H1 (cell line): ENCODE results near the gene CDKN1A. TPM values are rescaled to one million over a fixed set of nuclear protein-coding genes. Genes with fewer than 3 reads are reported as not detected.

Experiments used
- CTCF ChIA-PET: fragments of 300-600 bp; sonication (Branson Sonifier 250); formaldehyde crosslinking; loops from one replicate; lab custom pipeline; 2021; ENCODE audit not compliant: partially characterized antibody; lab: Charles Lee
- POLR2A ChIA-PET: fragments of 300-600 bp; sonication (Branson Sonifier 250); formaldehyde crosslinking; loops from one replicate; lab custom pipeline; 2021; ENCODE audit warnings: inconsistent platforms; ENCODE audit not compliant: partially characterized antibody; lab: Charles Lee
- DNase-seq, 2 experiments: peaks; one replicate each; pipeline versions ENCODE4 v3.0.0 to v3.0.0-alpha.2; 2010 to 2022; ENCODE audit warnings: low spot score in 2 of 2, low read depth in 1 of 2, mixed read lengths in 1 of 2
- FAIRE-seq: peaks from 2 replicates; lab custom pipeline; 2011; peaks lifted over from hg19 to GRCh38; lab: Jason Lieb, UNC
- H2AFZ ChIP-seq: 2 replicates; pipeline ENCODE4 v1.8.1; 2012; ENCODE audit warnings: low read length, inconsistent platforms
- H2AK5ac ChIP-seq: 2 replicates; pipeline ENCODE4 v1.6.1; 2013; ENCODE audit warnings: low read depth, low read length
- H2BK120ac ChIP-seq: replicated peaks from 2 replicates; pipeline ENCODE3; 2013; ENCODE audit warnings: low read depth, low read length, inconsistent platforms
- H2BK12ac ChIP-seq: 2 replicates; pipeline ENCODE4 v1.6.1; 2013; ENCODE audit warnings: low read depth, low read length
- H2BK15ac ChIP-seq: 2 replicates; pipeline ENCODE4 v1.6.1; 2013; ENCODE audit warnings: low read length
- H2BK20ac ChIP-seq: 2 replicates; pipeline ENCODE4 v1.6.1; 2013; ENCODE audit warnings: low read length
- H2BK5ac ChIP-seq: 2 replicates; pipeline ENCODE4 v1.6.1; 2013; ENCODE audit warnings: low read depth, low read length
- H3K14ac ChIP-seq: 2 replicates; pipeline ENCODE4 v1.6.1; 2013; ENCODE audit warnings: inconsistent platforms; ENCODE audit not compliant: insufficient read length
- H3K18ac ChIP-seq: 2 replicates; pipeline ENCODE4 v1.6.1; 2013; ENCODE audit warnings: low read length; ENCODE audit errors: extremely low read depth
- H3K23ac ChIP-seq: 2 replicates; pipeline ENCODE4 v1.6.1; 2013; ENCODE audit warnings: inconsistent platforms; ENCODE audit not compliant: insufficient read length
- H3K23me2 ChIP-seq: 2 replicates; pipeline ENCODE4 v1.6.1; 2013; ENCODE audit warnings: low read depth, low read length
- H3K27ac ChIP-seq: 2 replicates; pipeline ENCODE4 v1.6.1; 2011; ENCODE audit warnings: low read depth, low read length, inconsistent platforms
- H3K27me3 ChIP-seq, 4 experiments: replicated peaks in 1 of 4; 1 replicate in 1 of 4; 2 replicates in 3 of 4; pipeline versions ENCODE4 v1.6.1 to v1.8.1; 2011 to 2013; ENCODE audit warnings: low read length in 3 of 4, mild to moderate bottlenecking in 3 of 4, inconsistent platforms in 2 of 4, mixed read lengths in 2 of 4, moderate library complexity in 1 of 4; ENCODE audit not compliant: control insufficient read depth in 3 of 4, insufficient read depth in 3 of 4; ENCODE audit errors: extremely low read depth in 1 of 4
- H3K36me3 ChIP-seq, 4 experiments: 2 replicates each; pipeline versions ENCODE4 v1.6.1 to v1.8.1; 2011 to 2013; ENCODE audit warnings: mild to moderate bottlenecking in 4 of 4, low read length in 3 of 4, moderate library complexity in 2 of 4, control low read depth in 1 of 4, inconsistent platforms in 1 of 4; ENCODE audit not compliant: insufficient read depth in 4 of 4, control insufficient read depth in 2 of 4
- H3K4ac ChIP-seq: replicated peaks from 2 replicates; pipeline ENCODE3; 2013; ENCODE audit warnings: low read length, low read depth, mixed read lengths, inconsistent platforms; ENCODE audit not compliant: insufficient read length
- H3K4me1 ChIP-seq, 4 experiments: replicated peaks in 1 of 4; 1 replicate in 1 of 4; 2 replicates in 3 of 4; pipeline versions ENCODE4 v1.6.1 to v1.8.1; 2011 to 2013; ENCODE audit warnings: low read length in 3 of 4, inconsistent platforms in 2 of 4, mixed read lengths in 1 of 4; ENCODE audit not compliant: insufficient read depth in 4 of 4, control insufficient read depth in 3 of 4
- H3K4me2 ChIP-seq, 2 experiments: 2 replicates each; pipeline versions ENCODE4 v1.6.1 to v1.8.1; 2011 to 2013; ENCODE audit warnings: low read depth in 2 of 2, low read length in 2 of 2, control low read depth in 1 of 2, inconsistent platforms in 1 of 2, mild to moderate bottlenecking in 1 of 2; ENCODE audit not compliant: insufficient read depth in 1 of 2
- H3K4me3 ChIP-seq, 4 experiments: fragments of 200-600, 300-600 bp in 1 of 4; sonication (generic), shearing (Covaris generic), sonication (Bioruptor Twin) in 1 of 4; 2 replicates each; pipeline versions ENCODE4 v1.5.1 to v1.8.1; 2011 to 2016; ENCODE audit warnings: low read length in 4 of 4, low read depth in 3 of 4, control low read depth in 2 of 4, inconsistent platforms in 2 of 4, mild to moderate bottlenecking in 2 of 4, mixed read lengths in 1 of 4, moderate library complexity in 1 of 4; ENCODE audit not compliant: insufficient read depth in 2 of 4; ENCODE audit errors: extremely low read depth in 1 of 4
- H3K56ac ChIP-seq: replicated peaks from 2 replicates; pipeline ENCODE3; 2013; ENCODE audit warnings: low read depth, mild to moderate bottlenecking, mixed read lengths, low read length, inconsistent platforms; ENCODE audit not compliant: insufficient read length
- H3K79me1 ChIP-seq: 2 replicates; pipeline ENCODE4 v1.6.1; 2013; ENCODE audit warnings: low read depth, low read length, control low read depth
- H3K79me2 ChIP-seq, 2 experiments: 2 replicates each; pipeline versions ENCODE4 v1.6.1 to v1.8.1; 2012 to 2013; ENCODE audit warnings: low read length in 2 of 2, mild to moderate bottlenecking in 2 of 2, inconsistent platforms in 1 of 2; ENCODE audit not compliant: insufficient read depth in 2 of 2, control insufficient read depth in 1 of 2
- H3K9ac ChIP-seq, 4 experiments: replicated peaks in 1 of 4; 1 replicate in 1 of 4; 2 replicates in 3 of 4; pipeline versions ENCODE4 v1.6.1 to v1.8.1; 2011 to 2013; ENCODE audit warnings: low read depth in 3 of 4, low read length in 3 of 4, control low read depth in 2 of 4, mild to moderate bottlenecking in 2 of 4, moderate library complexity in 2 of 4, inconsistent platforms in 1 of 4; ENCODE audit errors: extremely low read depth in 1 of 4
- H3K9me3 ChIP-seq, 2 experiments: 2 replicates each; pipeline versions ENCODE4 v1.6.1 to v1.8.1; 2012 to 2013; ENCODE audit warnings: mild to moderate bottlenecking in 2 of 2, moderate library complexity in 2 of 2, control low read depth in 1 of 2, inconsistent platforms in 1 of 2, low read depth in 1 of 2, low read length in 1 of 2, mixed read lengths in 1 of 2; ENCODE audit not compliant: insufficient read depth in 2 of 2
- H4K20me1 ChIP-seq, 2 experiments: replicated peaks in 1 of 2; 2 replicates each; pipeline versions ENCODE3 to v1.8.1; 2011 to 2013; ENCODE audit warnings: inconsistent platforms in 2 of 2, low read length in 2 of 2, mild to moderate bottlenecking in 1 of 2; ENCODE audit not compliant: insufficient read depth in 2 of 2, control insufficient read depth in 1 of 2
- H4K5ac ChIP-seq: 2 replicates; pipeline ENCODE4 v1.6.1; 2013; ENCODE audit warnings: low read length, low read depth, mixed read lengths, inconsistent platforms; ENCODE audit not compliant: insufficient read length
- H4K8ac ChIP-seq: 2 replicates; pipeline ENCODE4 v1.8.0; 2013; ENCODE audit warnings: mild to moderate bottlenecking, moderate library complexity, low read length, inconsistent platforms; ENCODE audit not compliant: insufficient read depth; ENCODE audit errors: extremely low read depth
- H4K91ac ChIP-seq: replicated peaks from 2 replicates; pipeline ENCODE3; 2013; ENCODE audit warnings: low read length, mixed read lengths, inconsistent platforms; ENCODE audit not compliant: insufficient read length
- RBBP5 ChIP-seq: IDR thresholded peaks from 2 replicates; pipeline ENCODE4 v1.7.1; 2012; ENCODE audit warnings: low read depth, mild to moderate bottlenecking, inconsistent platforms, low read length, moderate library complexity, borderline replicate concordance
- SAP30 ChIP-seq: fragments of 300-600 bp; sonication (generic); IDR thresholded peaks from 2 replicates; pipeline ENCODE4 v1.7.1; 2012; ENCODE audit warnings: low read length, moderate library complexity, mild to moderate bottlenecking, inconsistent platforms; ENCODE audit not compliant: insufficient read depth, insufficient replicate concordance
- WGBS, 2 experiments: shearing (Covaris generic) in 1 of 2; methylation state at CpG; one replicate each; pipeline versions ENCODE4 v1.1.6 to v1.1.7; 2013 to 2015; ENCODE audit warnings: low lambda C conversion rate in 2 of 2, mixed read lengths in 2 of 2, inconsistent platforms in 1 of 2, low coverage in 1 of 2, missing lambda C conversion rate in 1 of 2; ENCODE audit not compliant: insufficient replicate concordance in 2 of 2, insufficient coverage in 1 of 2, insufficient read length in 1 of 2; ENCODE audit errors: extremely low coverage in 1 of 2, missing lambda C conversion rate in 1 of 2; 5-methylcytosine and 5-hydroxymethylcytosine counted together
- polyA plus RNA-seq, 7 experiments: library from polyadenylated mRNA; depleted of rRNA in 3 of 7; stranded (reverse) in 5 of 7; unstranded in 2 of 7; fragments of >200 nt in 5 of 7; fragments of 200-250 nt in 2 of 7; gene quantifications; 1 replicate in 5 of 7; 2 replicates in 1 of 7; 4 replicates in 1 of 7; pipeline versions ENCODE4 v1.2.1 to v1.2.3, GENCODE V29; 2011 to 2013; ENCODE audit warnings: missing spikeins in 2 of 7, mixed read lengths in 2 of 7
- total RNA-seq: library from RNA; stranded (reverse); fragmentation: NEBNext Ultra II Directional; extraction: Animal tissue kit (Norgen Biotek cat#: 25700); gene quantifications from 2 replicates; pipeline ENCODE4 v1.2.1, GENCODE V29; 2021

The CDKN1A gene
- total and polyA plus RNA-seq, 2 of the 8 experiments (the other 6 are each of a cell fraction or from before 2014, with no cell fraction given) = 15.2 to 36.0 TPM

DNA sequence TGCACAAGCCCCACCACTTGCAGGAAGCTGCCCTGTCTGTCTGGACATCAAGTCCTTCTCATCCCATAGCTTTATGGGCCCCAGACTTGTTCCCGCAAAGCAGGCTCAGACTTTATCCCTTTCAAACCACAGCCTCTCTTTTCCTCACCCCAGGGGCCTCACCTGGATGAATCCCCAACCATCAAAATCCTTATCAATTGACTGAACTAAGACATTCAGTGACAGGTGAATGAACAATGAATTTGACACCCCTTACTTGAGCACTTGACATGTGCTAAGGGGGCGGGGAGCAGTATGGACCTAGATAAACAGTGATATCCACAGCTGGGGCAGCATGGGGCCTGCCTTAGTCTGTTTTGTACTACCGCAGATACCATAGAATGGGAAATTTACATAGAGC lies 24.1 kb downstream of the CDKN1A start:
- no peak overlapping the region for H4K8ac ChIP-seq
- H2BK120ac ChIP-seq = no peak overlapping the region
- H2BK5ac ChIP-seq = no peak overlapping the region
- H2BK20ac ChIP-seq = no peak overlapping the region
- ChIA-PET POLR2A (interaction anchor here (0.9 to 2.6 kb wide), 2 partner anchors 94 to 96 kb away, joined by 4 to 8 read pairs; no protein-coding TSS in a partner anchor), CTCF (interaction anchor here (0.6 to 8.6 kb wide), 13 partner anchors 10 to 222 kb away, joined by 3 to 52 read pairs (median 5); no protein-coding TSS in a partner anchor)
- no peaks in the 10 kb centered on the region for H3K79me1 ChIP-seq
- H3K4ac ChIP-seq = no peak overlapping the region
- no peak overlapping the region for H3K27ac ChIP-seq
- H3K4me2 ChIP-seq = no peak overlapping the region
- H3K27me3 ChIP-seq = no peaks in the 10 kb centered on the region
- H4K91ac ChIP-seq = no peak overlapping the region
- no peak overlapping the region for H2AK5ac ChIP-seq
- no peak overlapping the region for H3K56ac ChIP-seq
- no peak overlapping the region for H3K14ac ChIP-seq
- DNase-seq = no peak
- 94% methylated on average over 3 of the region's 3 CpGs; no CpG with 5 or more reads in 1 of the 2 experiments for WGBS, 2 experiments
- H3K18ac ChIP-seq = no peak overlapping the region
- no peak overlapping the region for H3K23ac ChIP-seq
- peaks cover 0 to 3% of the 10 kb centered on the region in 2 experiments for H4K20me1 ChIP-seq
- H3K79me2 ChIP-seq = no peaks in the 10 kb centered on the region
- FAIRE-seq = no peak
- no peak overlapping the region for H2BK15ac ChIP-seq
- no peak overlapping the region for H4K5ac ChIP-seq
- H3K9ac ChIP-seq = no peak overlapping the region
- no peaks in the 10 kb centered on the region for H3K23me2 ChIP-seq
- H3K36me3 ChIP-seq = no peaks in the 10 kb centered on the region
- H3K9me3 ChIP-seq = no peaks in the 10 kb centered on the region
- H2AFZ ChIP-seq = no peak overlapping the region
- no peak overlapping the region for H3K4me3 ChIP-seq
- H3K4me1 ChIP-seq = no peaks in the 10 kb centered on the region
- H2BK12ac ChIP-seq = no peak overlapping the region
- TF ChIP-seq RBBP5 (no peak), SAP30 (no peak)
